GM18505 (cell line): ENCODE results near the gene WNT5B.

Experiments
- ATAC-seq: cut with Tn5 transposase; IDR thresholded peaks from one replicate; pipeline ENCODE4 v1.9.1; 2021; ENCODE audit not compliant: unreplicated experiment
- POLR2A ChIP-seq: IDR thresholded peaks from 4 replicates; pipeline ENCODE4 v1.6.1; 2011; ENCODE audit warnings: borderline replicate concordance; ENCODE audit not compliant: insufficient read depth, insufficient read length; ENCODE audit errors: extremely low read depth

Gene WNT5B

GRCh38 chr12:1628666-1629337 lies at the start of gene WNT5B:
Gene WNT5B, plus strand, starts transcription at chr12:1629231. Its CDS starts 2,124 bp downstream, at chr12:1631355.
- no peak for TF ChIP-seq POLR2A
- ATAC-seq, result no peak

GRCh38 chr12:1579651-1580435 lies 49.2 kb upstream of the WNT5B start:
- no peak for TF ChIP-seq POLR2A
- no peak for ATAC-seq

GRCh38 chr12:1580526-1580925 lies 48.5 kb upstream of the WNT5B start:
- no peak for TF ChIP-seq POLR2A
- ATAC-seq, result no peak

GRCh38 chr12:1581973-1582708 lies 46.9 kb upstream of the WNT5B start:
- TF ChIP-seq POLR2A, result no peak
- no peak for ATAC-seq

GRCh38 chr12:1582709-1583050 lies 46.4 kb upstream of the WNT5B start:
- no peak for TF ChIP-seq POLR2A
- no peak for ATAC-seq

- TF ChIP-seq POLR2A, result no peak
- ATAC-seq, result peak; percentile 54
Observed at GRCh38 chr12:1583421-1584078, 45.5 kb upstream of the WNT5B start.

- ATAC-seq, result no peak
- TF ChIP-seq POLR2A, result no peak
Observed at GRCh38 chr12:1584326-1584725, 44.7 kb upstream of the WNT5B start.

GRCh38 chr12:1587927-1588574 lies 41.0 kb upstream of the WNT5B start:
- ATAC-seq, result no peak
- TF ChIP-seq POLR2A, result no peak

- ATAC-seq, result no peak
- TF ChIP-seq POLR2A, result no peak
Observed at GRCh38 chr12:1588575-1588947, 40.5 kb upstream of the WNT5B start.

- no peak for ATAC-seq
- TF ChIP-seq POLR2A, result no peak
Observed at GRCh38 chr12:1590221-1590979, 38.6 kb upstream of the WNT5B start.

GRCh38 chr12:1591034-1591433 lies 38.0 kb upstream of the WNT5B start:
- no peak for ATAC-seq
- TF ChIP-seq POLR2A, result no peak

- TF ChIP-seq POLR2A, result no peak
Observed at GRCh38 chr12:1591543-1591942, 37.5 kb upstream of the WNT5B start.

More at GRCh38 chr12:1591543-1591942, 37.5 kb upstream of the WNT5B start:
- no peak for ATAC-seq
